CD4-positive, alpha-beta T cell (primary cell): ENCODE results near the gene FAM72C. TPM values are rescaled to one million over a fixed set of nuclear protein-coding genes. Genes with fewer than 3 reads are reported as not detected.
"Not testable (repeated sequence)": the region's sequence is repeated elsewhere in the genome, so short reads cannot be mapped to it uniquely, and the experiment has no call there.

Experiments used
- ATAC-seq: fragments of 200-7000 bp; cut with Tn5 transposase; one replicate; pipeline ENCODE4 v1.10.0; 2022; ENCODE audit warnings: mild to moderate bottlenecking; ENCODE audit not compliant: poor library complexity
- CTCF ChIA-PET: fragments of 350-600 bp; sonication (Branson Sonifier 250); formaldehyde crosslinking; loops from one replicate; lab custom pipeline; 2021; ENCODE audit warnings: antibody characterized with exemption, inconsistent platforms; lab: Charles Lee
- POLR2A ChIA-PET: fragments of 350-600 bp; sonication (Branson Sonifier 250); formaldehyde crosslinking; loops from one replicate; lab custom pipeline; 2021; ENCODE audit warnings: antibody characterized with exemption, inconsistent platforms; lab: Charles Lee
- DNase-seq, 14 experiments: peaks; one replicate each; pipeline ENCODE4 v3.0.0-alpha.2; 2013 to 2020; ENCODE audit warnings: mixed read lengths in 2 of 14
- H3K27ac ChIP-seq, 2 donors: one replicate each; pipeline versions ENCODE4 v1.5.1 to v1.7.0; 2013; ENCODE audit warnings: low read length in 2 of 2, low read depth in 1 of 2, mild to moderate bottlenecking in 1 of 2
- H3K27me3 ChIP-seq, 2 experiments: 1 replicate in 1 of 2; 2 replicates in 1 of 2; pipeline versions ENCODE4 v1.6.1 to v1.7.0; 2013; ENCODE audit warnings: low read length in 2 of 2, control low read depth in 1 of 2, mild to moderate bottlenecking in 1 of 2, moderate library complexity in 1 of 2; ENCODE audit not compliant: insufficient read depth in 2 of 2, control insufficient read depth in 1 of 2
- H3K36me3 ChIP-seq: one replicate; pipeline ENCODE4 v1.6.1; 2013; ENCODE audit warnings: low read length, control low read depth; ENCODE audit not compliant: insufficient read depth
- H3K4me1 ChIP-seq: one replicate; pipeline ENCODE4 v1.6.1; 2013; ENCODE audit warnings: low read length, control low read depth; ENCODE audit not compliant: insufficient read depth
- H3K4me3 ChIP-seq: one replicate; pipeline ENCODE4 v1.5.1; 2013; ENCODE audit warnings: mild to moderate bottlenecking, low read length, moderate library complexity
- H3K9me3 ChIP-seq, 2 experiments: 1 replicate in 1 of 2; 2 replicates in 1 of 2; pipeline versions ENCODE4 v1.6.1 to v1.7.0; 2013; ENCODE audit warnings: low read length in 2 of 2, mild to moderate bottlenecking in 2 of 2, control low read depth in 1 of 2, moderate library complexity in 1 of 2; ENCODE audit not compliant: control insufficient read depth in 1 of 2, insufficient read depth in 1 of 2
- H3K27ac Mint-ChIP-seq: one replicate; pipeline ENCODE4 v1.8.0; 2020; ENCODE audit warnings: mixed read lengths
- H3K27me3 Mint-ChIP-seq: one replicate; pipeline ENCODE4 v1.8.0; 2021; ENCODE audit warnings: mixed read lengths
- H3K36me3 Mint-ChIP-seq: one replicate; pipeline ENCODE4 v1.8.0; 2021; ENCODE audit warnings: low read depth, mixed read lengths
- H3K4me1 Mint-ChIP-seq: one replicate; pipeline ENCODE4 v1.8.0; 2021; ENCODE audit warnings: low read depth, mixed read lengths
- H3K4me3 Mint-ChIP-seq: one replicate; pipeline ENCODE4 v1.8.0; 2020; ENCODE audit warnings: mild to moderate bottlenecking, mixed read lengths
- H3K9me3 Mint-ChIP-seq: one replicate; pipeline ENCODE4 v1.8.0; 2020; ENCODE audit warnings: mixed read lengths
- intact Hi-C, 2 experiments: fragments of 100-400 bp; cut with DNase I in 1 of 2; cut with micrococcal nuclease in 1 of 2; formaldehyde crosslinking; loops; one replicate each; pipeline versions ENCODE4 v1.15.1 to v1.9.0; 2023 to 2025; cut with DNase I, micrococcal nuclease
- total RNA-seq, 174 experiments: library from RNA in 2 of 174; stranded (reverse) in 2 of 174; gene quantifications; one replicate each; pipeline ENCODE4 v1.2.3 and lab custom pipeline; 2021 to 2026

Gene FAM72C
- total RNA-seq, 2 experiments from 2014 or later: not detected

- H3K9me3 Mint-ChIP-seq, H3K27me3 ChIP-seq, H3K27ac Mint-ChIP-seq, CTCF ChIA-PET, POLR2A ChIA-PET, H3K9me3 ChIP-seq, H3K27ac ChIP-seq, H3K4me3 Mint-ChIP-seq, H3K4me1 Mint-ChIP-seq, H3K4me1 ChIP-seq, H3K27me3 Mint-ChIP-seq, H3K36me3 ChIP-seq, ATAC-seq, H3K36me3 Mint-ChIP-seq, intact Hi-C loops: not testable (repeated sequence)
- DNase-seq: peak in 4 of 14 experiments; percentile 1 to 17 (median 4)
- peak overlapping the region; percentile 28 for H3K4me3 ChIP-seq
Observed at GRCh38 chr1:143974416-143974815, 2.6 kb upstream of the FAM72C start.

- H3K27me3 ChIP-seq, H3K36me3 Mint-ChIP-seq, H3K4me1 ChIP-seq, H3K4me1 Mint-ChIP-seq, CTCF ChIA-PET, H3K36me3 ChIP-seq, intact Hi-C loops, H3K9me3 Mint-ChIP-seq, H3K27me3 Mint-ChIP-seq, DNase-seq, ATAC-seq, H3K9me3 ChIP-seq, H3K27ac ChIP-seq, POLR2A ChIA-PET: not testable (repeated sequence)
- H3K4me3 ChIP-seq: peak overlapping the region; percentile 42
- Mint-ChIP-seq H3K27ac (peak overlapping the region; percentile 69), H3K4me3 (peak overlapping the region; percentile 95)
Observed at GRCh38 chr1:143973876-143974414, 2.2 kb upstream of the FAM72C start.

GRCh38 chr1:143972753-143973326, 1.1 kb upstream of the FAM72C start:
- H3K4me3 Mint-ChIP-seq, H3K27me3 Mint-ChIP-seq, H3K27ac Mint-ChIP-seq, intact Hi-C loops, H3K9me3 ChIP-seq, H3K36me3 ChIP-seq, H3K36me3 Mint-ChIP-seq, H3K9me3 Mint-ChIP-seq, H3K27me3 ChIP-seq, POLR2A ChIA-PET, DNase-seq, H3K4me1 ChIP-seq, H3K27ac ChIP-seq, H3K4me3 ChIP-seq, CTCF ChIA-PET, H3K4me1 Mint-ChIP-seq: not testable (repeated sequence)
- ATAC-seq: peak; percentile 0

GRCh38 chr1:143965860-143966259, 5.9 kb downstream of the FAM72C start:
- H3K27ac Mint-ChIP-seq, intact Hi-C loops, POLR2A ChIA-PET, H3K4me3 ChIP-seq, H3K27me3 Mint-ChIP-seq, H3K27ac ChIP-seq, H3K9me3 Mint-ChIP-seq, H3K36me3 ChIP-seq, H3K4me3 Mint-ChIP-seq, CTCF ChIA-PET, H3K4me1 Mint-ChIP-seq, H3K4me1 ChIP-seq, H3K9me3 ChIP-seq, ATAC-seq, DNase-seq, H3K27me3 ChIP-seq, H3K36me3 Mint-ChIP-seq: not testable (repeated sequence)

- H3K4me3 Mint-ChIP-seq, H3K27ac ChIP-seq, H3K4me1 Mint-ChIP-seq, POLR2A ChIA-PET, H3K27ac Mint-ChIP-seq, H3K4me1 ChIP-seq, H3K9me3 ChIP-seq, H3K36me3 ChIP-seq, ATAC-seq, H3K9me3 Mint-ChIP-seq, CTCF ChIA-PET, H3K36me3 Mint-ChIP-seq, DNase-seq, H3K27me3 ChIP-seq, intact Hi-C loops, H3K27me3 Mint-ChIP-seq, H3K4me3 ChIP-seq: not testable (repeated sequence)
Observed at GRCh38 chr1:143964294-143964693, 7.5 kb downstream of the FAM72C start.

- DNase-seq, H3K27me3 Mint-ChIP-seq, H3K4me1 ChIP-seq, H3K27me3 ChIP-seq, intact Hi-C loops, H3K4me3 Mint-ChIP-seq, H3K27ac Mint-ChIP-seq, H3K36me3 ChIP-seq, H3K4me3 ChIP-seq, H3K4me1 Mint-ChIP-seq, POLR2A ChIA-PET, ATAC-seq, H3K27ac ChIP-seq, CTCF ChIA-PET, H3K9me3 ChIP-seq, H3K36me3 Mint-ChIP-seq, H3K9me3 Mint-ChIP-seq: not testable (repeated sequence)
Observed at GRCh38 chr1:143955930-143956329, 15.9 kb downstream of the FAM72C start.

GRCh38 chr1:143952913-143953312, 18.9 kb downstream of the FAM72C start:
- DNase-seq, CTCF ChIA-PET, H3K27ac ChIP-seq, H3K4me3 ChIP-seq, H3K9me3 ChIP-seq, H3K27ac Mint-ChIP-seq, H3K36me3 ChIP-seq, H3K27me3 ChIP-seq, H3K27me3 Mint-ChIP-seq, H3K4me3 Mint-ChIP-seq, intact Hi-C loops, H3K36me3 Mint-ChIP-seq, H3K9me3 Mint-ChIP-seq, H3K4me1 ChIP-seq, H3K4me1 Mint-ChIP-seq, ATAC-seq, POLR2A ChIA-PET: not testable (repeated sequence)
